Measurements from ENCODE around the gene NOD2. TPM values are rescaled to one million over a fixed set of nuclear protein-coding genes. Genes with fewer than 3 reads are reported as not detected.
A peak's percentile ranks its signal among the peaks of the same experiment; 100 is the strongest.

The NOD2 gene
- total and polyA plus RNA-seq, 5 donors from 2014 or later, result 1.5 to 11.7 (median 3.4) TPM

GRCh38 chr16:50756473-50756872 lies 63.1 kb downstream of the NOD2 start:
- Mint-ChIP-seq H3K27me3 (peaks cover 4% of the 10 kb centered on the region), H3K36me3 (peaks cover 50% of the 10 kb centered on the region), H3K4me1 (peaks cover 65 to 86% (median 75%) of the 10 kb centered on the region in 4 donors), H3K27ac (peak overlapping the region; percentile 8 to 50 (median 42)), H3K4me3 (peak overlapping the region; percentile 47 to 77 (median 68)), H3K9me3 (peaks cover 0 to 1% (median 0%) of the 10 kb centered on the region in 7 donors)
- Histone ChIP-seq H3K4me1 (ENCODE audit: control insufficient read depth, insufficient read depth, low read length, poor library complexity, severe bottlenecking) (peaks cover 78% of the 10 kb centered on the region), H3K9me3 (ENCODE audit: control insufficient read depth in 2 of 2, low read length in 2 of 2) (no peaks in the 10 kb centered on the region), H3K4me3 (ENCODE audit: low read depth, low read length) (peak overlapping the region; percentile 64), H3K36me3 (ENCODE audit: control insufficient read depth, insufficient read depth, low read length) (peaks cover 87% of the 10 kb centered on the region), H3K27ac (ENCODE audit: insufficient read depth, low read length, poor library complexity, severe bottlenecking) (peak overlapping the region; percentile 7), H3K27me3 (ENCODE audit: control insufficient read depth, insufficient read depth, low read length) (no peaks in the 10 kb centered on the region)
- ATAC-seq (ENCODE audit: low read depth in 2 of 2), result no peak
- no peak for DNase-seq

GRCh38 chr16:50761267-50761666 lies 67.9 kb downstream of the NOD2 start:
- Mint-ChIP-seq H3K9me3 (peaks cover 0 to 8% (median 1%) of the 10 kb centered on the region in 7 donors), H3K27ac (peak overlapping the region in 1 of 3 donors; percentile 1), H3K4me1 (peaks cover 70 to 93% (median 82%) of the 10 kb centered on the region in 4 donors), H3K36me3 (peaks cover 38% of the 10 kb centered on the region), H3K27me3 (peaks cover 4% of the 10 kb centered on the region), H3K4me3 (peak overlapping the region; percentile 8 to 83 (median 34))
- Histone ChIP-seq H3K27ac (ENCODE audit: insufficient read depth, low read length, poor library complexity, severe bottlenecking) (peak overlapping the region; percentile 29), H3K4me3 (ENCODE audit: low read depth, low read length) (peak overlapping the region; percentile 41), H3K27me3 (ENCODE audit: control insufficient read depth, insufficient read depth, low read length) (no peaks in the 10 kb centered on the region), H3K36me3 (ENCODE audit: control insufficient read depth, insufficient read depth, low read length) (peaks cover 71% of the 10 kb centered on the region), H3K4me1 (ENCODE audit: control insufficient read depth, insufficient read depth, low read length, poor library complexity, severe bottlenecking) (peaks cover 80% of the 10 kb centered on the region), H3K9me3 (ENCODE audit: control insufficient read depth in 2 of 2, low read length in 2 of 2) (peaks cover 4% of the 10 kb centered on the region in 2 experiments)
- DNase-seq (no peak), ATAC-seq (ENCODE audit: low read depth in 2 of 2) (no peak)

GRCh38 chr16:50762241-50762640 lies 68.8 kb downstream of the NOD2 start:
- Histone ChIP-seq H3K9me3 (ENCODE audit: control insufficient read depth in 2 of 2, low read length in 2 of 2) (peaks cover 5 to 8% of the 10 kb centered on the region in 2 experiments), H3K27me3 (ENCODE audit: control insufficient read depth, insufficient read depth, low read length) (no peaks in the 10 kb centered on the region), H3K27ac (ENCODE audit: insufficient read depth, low read length, poor library complexity, severe bottlenecking) (peak overlapping the region; percentile 29), H3K4me3 (ENCODE audit: low read depth, low read length) (peak overlapping the region; percentile 67), H3K4me1 (ENCODE audit: control insufficient read depth, insufficient read depth, low read length, poor library complexity, severe bottlenecking) (peaks cover 79% of the 10 kb centered on the region), H3K36me3 (ENCODE audit: control insufficient read depth, insufficient read depth, low read length) (peaks cover 72% of the 10 kb centered on the region)
- DNase-seq (no peak), ATAC-seq (ENCODE audit: low read depth in 2 of 2) (no peak)
- peak overlapping the region in 3 of 4 donors; percentile 44 to 83 (median 63) for H3K4me3 Mint-ChIP-seq
- peaks cover 41% of the 10 kb centered on the region for H3K36me3 Mint-ChIP-seq
- peaks cover 0 to 13% (median 4%) of the 10 kb centered on the region in 7 donors for H3K9me3 Mint-ChIP-seq
- peaks cover 70 to 93% (median 82%) of the 10 kb centered on the region in 4 donors for H3K4me1 Mint-ChIP-seq
- no peak overlapping the region for H3K27ac Mint-ChIP-seq
- peaks cover 4% of the 10 kb centered on the region for H3K27me3 Mint-ChIP-seq

- H3K27me3 ChIP-seq (ENCODE audit: control insufficient read depth, insufficient read depth, low read length), result no peaks in the 10 kb centered on the region
- H3K9me3 ChIP-seq (ENCODE audit: control insufficient read depth in 2 of 2, low read length in 2 of 2), result peaks cover 5 to 8% of the 10 kb centered on the region in 2 experiments
- Mint-ChIP-seq H3K36me3 (peaks cover 40% of the 10 kb centered on the region), H3K4me3 (peak overlapping the region; percentile 47 to 87 (median 70)), H3K27me3 (peaks cover 3% of the 10 kb centered on the region), H3K9me3 (peaks cover 0 to 13% (median 4%) of the 10 kb centered on the region in 7 donors), H3K4me1 (peaks cover 72 to 93% (median 85%) of the 10 kb centered on the region in 4 donors), H3K27ac (no peak overlapping the region)
- ATAC-seq (ENCODE audit: low read depth in 2 of 2) (no peak), DNase-seq (no peak)
- peaks cover 78% of the 10 kb centered on the region for H3K4me1 ChIP-seq (ENCODE audit: control insufficient read depth, insufficient read depth, low read length, poor library complexity, severe bottlenecking)
- H3K4me3 ChIP-seq (ENCODE audit: low read depth, low read length), result peak overlapping the region; percentile 67
- no peak overlapping the region for H3K27ac ChIP-seq (ENCODE audit: insufficient read depth, low read length, poor library complexity, severe bottlenecking)
- H3K36me3 ChIP-seq (ENCODE audit: control insufficient read depth, insufficient read depth, low read length), result peaks cover 73% of the 10 kb centered on the region
These were observed 69.8 kb downstream of the NOD2 start for GRCh38 chr16:50763211-50763610.

GRCh38 chr16:50765260-50765659 lies 71.9 kb downstream of the NOD2 start:
- peak overlapping the region; percentile 67 for H3K4me3 ChIP-seq (ENCODE audit: low read depth, low read length)
- peaks cover 5 to 8% of the 10 kb centered on the region in 2 experiments for H3K9me3 ChIP-seq (ENCODE audit: control insufficient read depth in 2 of 2, low read length in 2 of 2)
- peaks cover 75% of the 10 kb centered on the region for H3K36me3 ChIP-seq (ENCODE audit: control insufficient read depth, insufficient read depth, low read length)
- H3K27me3 ChIP-seq (ENCODE audit: control insufficient read depth, insufficient read depth, low read length), result no peaks in the 10 kb centered on the region
- peaks cover 54% of the 10 kb centered on the region for H3K36me3 Mint-ChIP-seq
- H3K9me3 Mint-ChIP-seq, result peaks cover 0 to 21% (median 4%) of the 10 kb centered on the region in 7 donors
- ATAC-seq (ENCODE audit: low read depth in 2 of 2), result no peak
- H3K27ac ChIP-seq (ENCODE audit: insufficient read depth, low read length, poor library complexity, severe bottlenecking), result peak overlapping the region; percentile 35
- peak overlapping the region in 1 of 3 donors; percentile 64 for H3K27ac Mint-ChIP-seq
- H3K27me3 Mint-ChIP-seq, result no peaks in the 10 kb centered on the region
- no peak for DNase-seq
- H3K4me1 ChIP-seq (ENCODE audit: control insufficient read depth, insufficient read depth, low read length, poor library complexity, severe bottlenecking), result peaks cover 74% of the 10 kb centered on the region
- H3K4me3 Mint-ChIP-seq, result peak overlapping the region; percentile 2 to 71 (median 22)
- peaks cover 80 to 97% (median 90%) of the 10 kb centered on the region in 4 donors for H3K4me1 Mint-ChIP-seq

GRCh38 chr16:50765861-50766260 lies 72.5 kb downstream of the NOD2 start:
- Mint-ChIP-seq H3K27ac (peak overlapping the region in 1 of 3 donors; percentile 71), H3K27me3 (no peaks in the 10 kb centered on the region), H3K4me3 (peak overlapping the region; percentile 44 to 71 (median 52)), H3K36me3 (peaks cover 55% of the 10 kb centered on the region), H3K9me3 (peaks cover 0 to 21% (median 4%) of the 10 kb centered on the region in 7 donors), H3K4me1 (peaks cover 76 to 97% (median 87%) of the 10 kb centered on the region in 4 donors)
- Histone ChIP-seq H3K4me1 (ENCODE audit: control insufficient read depth, insufficient read depth, low read length, poor library complexity, severe bottlenecking) (peaks cover 68% of the 10 kb centered on the region), H3K36me3 (ENCODE audit: control insufficient read depth, insufficient read depth, low read length) (peaks cover 74% of the 10 kb centered on the region), H3K27ac (ENCODE audit: insufficient read depth, low read length, poor library complexity, severe bottlenecking) (no peak overlapping the region), H3K27me3 (ENCODE audit: control insufficient read depth, insufficient read depth, low read length) (no peaks in the 10 kb centered on the region), H3K9me3 (ENCODE audit: control insufficient read depth in 2 of 2, low read length in 2 of 2) (peaks cover 5 to 8% of the 10 kb centered on the region in 2 experiments), H3K4me3 (ENCODE audit: low read depth, low read length) (peak overlapping the region; percentile 54)
- ATAC-seq (ENCODE audit: low read depth in 2 of 2), result no peak
- no peak for DNase-seq

- ATAC-seq (ENCODE audit: low read depth in 2 of 2), result no peak
- Mint-ChIP-seq H3K9me3 (peaks cover 0 to 21% (median 4%) of the 10 kb centered on the region in 7 donors), H3K36me3 (peaks cover 63% of the 10 kb centered on the region), H3K4me3 (peak overlapping the region; percentile 32 to 71 (median 59)), H3K27me3 (no peaks in the 10 kb centered on the region), H3K27ac (peak overlapping the region in 2 of 3 donors; percentile 56 to 71), H3K4me1 (peaks cover 72 to 100% (median 87%) of the 10 kb centered on the region in 4 donors)
- Histone ChIP-seq H3K27me3 (ENCODE audit: control insufficient read depth, insufficient read depth, low read length) (no peaks in the 10 kb centered on the region), H3K36me3 (ENCODE audit: control insufficient read depth, insufficient read depth, low read length) (peaks cover 76% of the 10 kb centered on the region), H3K27ac (ENCODE audit: insufficient read depth, low read length, poor library complexity, severe bottlenecking) (peak overlapping the region; percentile 35), H3K4me1 (ENCODE audit: control insufficient read depth, insufficient read depth, low read length, poor library complexity, severe bottlenecking) (peaks cover 61% of the 10 kb centered on the region), H3K9me3 (ENCODE audit: control insufficient read depth in 2 of 2, low read length in 2 of 2) (peaks cover 5 to 8% of the 10 kb centered on the region in 2 experiments), H3K4me3 (ENCODE audit: low read depth, low read length) (peak overlapping the region; percentile 54)
- no peak for DNase-seq
These were observed 73.8 kb downstream of the NOD2 start for GRCh38 chr16:50767197-50767596.

- H3K27me3 ChIP-seq (ENCODE audit: control insufficient read depth, insufficient read depth, low read length), result no peaks in the 10 kb centered on the region
- H3K4me3 ChIP-seq (ENCODE audit: low read depth, low read length), result peak overlapping the region; percentile 26
- Mint-ChIP-seq H3K4me1 (peaks cover 70 to 95% (median 82%) of the 10 kb centered on the region in 4 donors), H3K27ac (no peak overlapping the region), H3K9me3 (peaks cover 0 to 13% (median under 1%) of the 10 kb centered on the region in 7 donors), H3K4me3 (peak overlapping the region in 2 of 4 donors; percentile 17 to 71), H3K36me3 (peaks cover 59% of the 10 kb centered on the region), H3K27me3 (no peaks in the 10 kb centered on the region)
- H3K27ac ChIP-seq (ENCODE audit: insufficient read depth, low read length, poor library complexity, severe bottlenecking), result no peak overlapping the region
- H3K36me3 ChIP-seq (ENCODE audit: control insufficient read depth, insufficient read depth, low read length), result peaks cover 80% of the 10 kb centered on the region
- DNase-seq, result no peak
- peaks cover 59% of the 10 kb centered on the region for H3K4me1 ChIP-seq (ENCODE audit: control insufficient read depth, insufficient read depth, low read length, poor library complexity, severe bottlenecking)
- no peak for ATAC-seq (ENCODE audit: low read depth in 2 of 2)
- H3K9me3 ChIP-seq (ENCODE audit: control insufficient read depth in 2 of 2, low read length in 2 of 2), result peaks cover under 1 to 3% of the 10 kb centered on the region in 2 experiments
These were observed 78.0 kb downstream of the NOD2 start for GRCh38 chr16:50771366-50771765.

Measured in CD4-positive, CD25-positive, alpha-beta regulatory T cell (primary cell).